ENCODE data around the gene FTO. TPM values are rescaled to one million over a fixed set of nuclear protein-coding genes. Genes with fewer than 3 reads are reported as not detected.

The FTO gene
- total and polyA plus RNA-seq, 2 experiments from 2014 or later = 46.8 to 77.7 TPM

- H3K9me2 ChIP-seq (replicated peaks; ENCODE audit: insufficient read depth) = no peaks in the 10 kb centered on the region
- no peak overlapping the region for H3K4me3 ChIP-seq
- H2AFZ ChIP-seq = no peak overlapping the region
- H3K36me3 ChIP-seq (replicated peaks; ENCODE audit: insufficient read depth, low read depth) = no peaks in the 10 kb centered on the region
- DNase-seq (ENCODE audit: low spot score) = no peak
- H3K27me3 ChIP-seq = no peaks in the 10 kb centered on the region
- no peaks in the 10 kb centered on the region for H3K9me3 ChIP-seq (ENCODE audit: low read depth)
- no peak overlapping the region for H3K4me2 ChIP-seq
- no peak for TF ChIP-seq EZH2phosphoT487 (IDR thresholded peaks at IDR 0.05; ENCODE audit: low read depth, severe bottlenecking, unreplicated experiment)
- TF ChIP-seq EZH2 (IDR thresholded peaks at IDR 0.05; ENCODE audit: borderline replicate concordance) = no peak
- TF ChIP-seq CTCF (IDR thresholded peaks at IDR 0.05; ENCODE audit: poor library complexity) = no peak
- no peak overlapping the region for H3K27ac ChIP-seq
- H4K20me1 ChIP-seq (ENCODE audit: insufficient read depth, poor library complexity, severe bottlenecking) = peaks cover 2% of the 10 kb centered on the region
- H3K79me2 ChIP-seq = peaks cover 7% of the 10 kb centered on the region
- 90% methylated on average over 2 of the region's 2 CpGs for WGBS (ENCODE audit: low lambda C conversion rate, missing lambda C conversion rate)
- H3K4me1 ChIP-seq (ENCODE audit: insufficient read depth) = peaks cover 6% of the 10 kb centered on the region
These were observed 135.2 kb downstream of the FTO start for GRCh38 chr16:53839150-53839549.

- WGBS (ENCODE audit: low lambda C conversion rate, missing lambda C conversion rate) = 68% methylated on average over 4 of the region's 4 CpGs
- no peaks in the 10 kb centered on the region for H3K9me2 ChIP-seq (replicated peaks; ENCODE audit: insufficient read depth)
- no peak for TF ChIP-seq CTCF (IDR thresholded peaks at IDR 0.05; ENCODE audit: poor library complexity)
- no peak for TF ChIP-seq EZH2phosphoT487 (IDR thresholded peaks at IDR 0.05; ENCODE audit: low read depth, severe bottlenecking, unreplicated experiment)
- TF ChIP-seq EZH2 (IDR thresholded peaks at IDR 0.05; ENCODE audit: borderline replicate concordance) = no peak
- H3K79me2 ChIP-seq = peaks cover 6% of the 10 kb centered on the region
- H3K9me3 ChIP-seq (ENCODE audit: low read depth) = no peaks in the 10 kb centered on the region
- no peaks in the 10 kb centered on the region for H3K36me3 ChIP-seq (replicated peaks; ENCODE audit: insufficient read depth, low read depth)
- H3K27me3 ChIP-seq = no peaks in the 10 kb centered on the region
- peaks cover 2% of the 10 kb centered on the region for H4K20me1 ChIP-seq (ENCODE audit: insufficient read depth, poor library complexity, severe bottlenecking)
- H3K4me1 ChIP-seq (ENCODE audit: insufficient read depth) = peaks cover 6% of the 10 kb centered on the region
- no peak overlapping the region for H3K4me3 ChIP-seq
- no peak overlapping the region for H3K4me2 ChIP-seq
- H2AFZ ChIP-seq = no peak overlapping the region
- DNase-seq (ENCODE audit: low spot score) = no peak
- no peak overlapping the region for H3K27ac ChIP-seq
These were observed 136.5 kb downstream of the FTO start for GRCh38 chr16:53840456-53840855.

- Histone ChIP-seq H4K20me1 (ENCODE audit: insufficient read depth, poor library complexity, severe bottlenecking) (no peaks in the 10 kb centered on the region), H3K9me2 (replicated peaks; ENCODE audit: insufficient read depth) (no peaks in the 10 kb centered on the region), H3K36me3 (replicated peaks; ENCODE audit: insufficient read depth, low read depth) (no peaks in the 10 kb centered on the region), H3K4me3 (no peak overlapping the region), H3K79me2 (peaks cover 6% of the 10 kb centered on the region), H3K9me3 (ENCODE audit: low read depth) (no peaks in the 10 kb centered on the region), H2AFZ (no peak overlapping the region), H3K4me1 (ENCODE audit: insufficient read depth) (peaks cover under 1% of the 10 kb centered on the region), H3K27ac (no peak overlapping the region), H3K4me2 (no peak overlapping the region), H3K27me3 (no peaks in the 10 kb centered on the region)
- no peak for DNase-seq (ENCODE audit: low spot score)
- no peak for TF ChIP-seq CTCF (IDR thresholded peaks at IDR 0.05; ENCODE audit: poor library complexity)
- WGBS (ENCODE audit: low lambda C conversion rate, missing lambda C conversion rate) = 71% methylated on average over 2 of the region's 2 CpGs
These were observed 137.9 kb downstream of the FTO start for GRCh38 chr16:53841884-53842283.

GRCh38 chr16:53843084-53843483 is 139.1 kb downstream of the FTO start:
- 100% methylated on average over 1 of the region's 1 CpG for WGBS (ENCODE audit: low lambda C conversion rate, missing lambda C conversion rate)
- Histone ChIP-seq H3K79me2 (peaks cover 6% of the 10 kb centered on the region), H3K9me2 (replicated peaks; ENCODE audit: insufficient read depth) (no peaks in the 10 kb centered on the region), H3K4me3 (no peak overlapping the region), H4K20me1 (ENCODE audit: insufficient read depth, poor library complexity, severe bottlenecking) (no peaks in the 10 kb centered on the region), H2AFZ (no peak overlapping the region), H3K4me1 (ENCODE audit: insufficient read depth) (peaks cover 2% of the 10 kb centered on the region), H3K36me3 (replicated peaks; ENCODE audit: insufficient read depth, low read depth) (no peaks in the 10 kb centered on the region), H3K4me2 (no peak overlapping the region), H3K9me3 (ENCODE audit: low read depth) (no peaks in the 10 kb centered on the region), H3K27ac (no peak overlapping the region), H3K27me3 (no peaks in the 10 kb centered on the region)
- TF ChIP-seq EZH2phosphoT487 (IDR thresholded peaks at IDR 0.05; ENCODE audit: low read depth, severe bottlenecking, unreplicated experiment) (no peak), CTCF (IDR thresholded peaks at IDR 0.05; ENCODE audit: poor library complexity) (no peak), EZH2 (IDR thresholded peaks at IDR 0.05; ENCODE audit: borderline replicate concordance) (no peak)
- no peak for DNase-seq (ENCODE audit: low spot score)

All from hepatocyte (in vitro differentiated cells).